HG02870 (cell line): ENCODE measurements around the gene UGGT2.
"Not testable (repeated sequence)": the region's sequence is repeated elsewhere in the genome, so short reads cannot be mapped to it uniquely, and the experiment has no call there.

Source experiments
- ATAC-seq: cut with Tn5 transposase; IDR thresholded peaks from one replicate; pipeline ENCODE4 v1.9.1; 2021; ENCODE audit warnings: mild to moderate bottlenecking, moderate library complexity; ENCODE audit not compliant: unreplicated experiment

The UGGT2 gene

DNA sequence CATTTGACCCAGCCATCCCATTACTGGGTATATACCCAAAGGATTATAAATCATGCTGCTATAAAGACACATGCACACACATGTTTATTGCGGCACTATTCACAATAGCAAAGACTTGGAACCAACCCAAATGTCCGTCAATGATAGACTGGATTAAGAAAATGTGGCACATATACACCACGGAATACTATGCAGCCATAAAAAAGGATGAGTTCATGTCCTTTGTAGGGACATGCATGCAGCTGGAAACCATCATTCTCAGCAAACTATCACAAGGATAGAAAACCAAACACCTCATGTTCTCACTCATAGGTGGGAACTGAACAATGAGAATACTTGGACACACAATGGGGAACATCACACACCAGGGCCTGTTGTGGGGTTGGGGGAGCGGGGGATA, 2.2 kb downstream of the UGGT2 start:
- not testable (repeated sequence) for ATAC-seq

- ATAC-seq: not testable (repeated sequence)
Measured at GRCh38 chr13:96046449-96047126, 6.6 kb downstream of the UGGT2 start.

DNA sequence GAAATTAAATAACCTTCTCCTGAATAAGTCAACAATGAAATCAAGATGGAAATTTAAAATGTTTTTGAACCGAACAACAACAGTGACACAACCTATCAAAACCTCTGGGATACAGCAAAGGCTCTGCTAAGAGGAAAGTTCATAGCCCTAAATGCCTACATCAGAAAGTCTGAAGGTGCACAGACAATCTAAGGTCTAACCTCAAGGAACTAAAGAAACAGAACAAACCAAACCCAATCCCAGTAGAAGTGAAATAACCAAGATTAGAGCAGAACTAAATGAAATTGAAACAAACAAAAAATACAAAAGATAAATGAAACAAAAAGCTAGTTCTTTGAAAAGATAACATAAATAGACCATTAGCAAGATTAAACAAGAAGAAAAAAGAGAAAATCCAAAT, 9.0 kb downstream of the UGGT2 start:
- ATAC-seq: peak; percentile 55

- no peak for ATAC-seq
Measured at GRCh38 chr13:96041326-96042110, 11.7 kb downstream of the UGGT2 start.

- no peak for ATAC-seq
Measured at GRCh38 chr13:96036515-96036914, 16.7 kb downstream of the UGGT2 start.

GRCh38 chr13:96034662-96035061, 18.5 kb downstream of the UGGT2 start:
- ATAC-seq: no peak

DNA sequence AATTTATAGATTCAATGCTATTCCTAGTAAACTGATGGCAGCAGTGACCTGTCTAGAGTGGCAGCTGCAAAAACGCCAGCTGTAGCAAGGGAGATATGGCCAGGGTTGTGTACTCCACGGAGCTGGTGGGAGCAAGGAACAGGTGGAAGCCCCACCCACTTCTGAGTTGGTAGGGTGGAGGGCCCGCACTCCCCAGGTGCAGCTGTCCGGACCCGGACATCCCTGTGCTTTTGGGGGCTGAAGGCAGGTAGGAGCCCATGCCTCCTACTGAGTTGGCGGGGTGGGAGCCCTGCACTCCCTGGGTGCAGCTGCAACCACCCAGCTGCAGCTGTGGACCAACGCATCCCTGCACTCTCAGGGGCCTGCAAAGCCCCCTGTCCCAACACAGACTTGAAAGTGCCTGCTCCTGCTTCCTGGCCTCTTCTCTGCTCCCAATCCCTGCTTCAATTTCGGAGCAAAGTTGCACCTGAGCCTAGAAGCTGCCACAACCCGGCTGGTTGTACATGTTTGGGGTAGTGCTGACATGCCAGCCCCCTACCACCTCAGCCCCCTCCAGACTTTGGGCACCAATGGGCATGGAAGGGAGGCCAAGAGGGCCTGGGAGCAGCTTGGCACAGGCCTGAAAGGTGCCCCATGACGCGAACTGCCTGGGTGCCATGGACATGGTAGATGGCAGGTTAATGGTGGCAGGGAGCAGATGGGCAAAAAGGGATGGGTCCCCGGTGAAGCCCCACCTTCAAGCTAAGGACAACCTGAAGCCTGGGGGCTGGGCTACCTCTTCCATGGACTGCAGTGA, 19.8 kb downstream of the UGGT2 start:
- ATAC-seq: no peak

DNA sequence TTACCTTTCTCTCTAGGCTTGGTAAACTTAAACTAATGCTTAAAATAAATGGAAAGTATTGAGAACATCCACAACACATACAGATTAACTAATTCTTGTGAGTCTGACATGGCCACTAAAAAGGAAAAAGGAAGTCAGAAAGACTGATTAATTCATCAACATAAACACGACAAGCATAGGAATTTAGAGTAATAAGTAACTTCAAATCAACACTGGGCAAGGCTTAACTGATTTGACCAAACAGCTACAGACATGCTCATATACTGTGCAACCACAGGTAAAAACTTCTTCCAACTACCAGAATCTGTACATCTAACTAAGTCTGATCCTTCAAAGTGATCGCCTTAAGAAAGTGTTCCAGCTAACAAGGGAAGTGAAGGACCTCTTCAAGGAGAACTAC, 20.5 kb downstream of the UGGT2 start:
- no peak for ATAC-seq

GRCh38 chr13:96029002-96029401, 24.2 kb downstream of the UGGT2 start:
- ATAC-seq: no peak

GRCh38 chr13:96027496-96027895, 25.7 kb downstream of the UGGT2 start:
- ATAC-seq: no peak

DNA sequence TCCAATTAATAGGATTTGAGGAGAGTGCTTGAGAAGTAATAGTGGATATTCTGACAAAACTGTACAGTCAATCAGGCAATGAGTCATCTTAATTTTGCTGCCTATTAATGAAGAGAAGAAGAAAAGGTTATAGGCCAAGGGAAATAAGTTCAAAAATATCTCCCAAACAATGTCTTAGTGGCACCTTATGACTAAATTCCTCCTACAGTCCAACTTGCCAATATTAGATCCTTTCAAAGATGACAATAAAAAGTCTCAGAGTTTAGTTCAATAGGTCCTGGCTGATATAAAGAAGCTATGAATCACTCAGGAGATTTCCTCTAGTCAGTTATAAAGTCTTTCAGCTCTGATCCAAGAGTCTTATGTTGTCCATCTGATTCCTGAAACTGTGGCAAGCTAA, 27.9 kb downstream of the UGGT2 start:
- no peak for ATAC-seq

- no peak for ATAC-seq
Measured at GRCh38 chr13:96020931-96021330, 32.3 kb downstream of the UGGT2 start.

DNA sequence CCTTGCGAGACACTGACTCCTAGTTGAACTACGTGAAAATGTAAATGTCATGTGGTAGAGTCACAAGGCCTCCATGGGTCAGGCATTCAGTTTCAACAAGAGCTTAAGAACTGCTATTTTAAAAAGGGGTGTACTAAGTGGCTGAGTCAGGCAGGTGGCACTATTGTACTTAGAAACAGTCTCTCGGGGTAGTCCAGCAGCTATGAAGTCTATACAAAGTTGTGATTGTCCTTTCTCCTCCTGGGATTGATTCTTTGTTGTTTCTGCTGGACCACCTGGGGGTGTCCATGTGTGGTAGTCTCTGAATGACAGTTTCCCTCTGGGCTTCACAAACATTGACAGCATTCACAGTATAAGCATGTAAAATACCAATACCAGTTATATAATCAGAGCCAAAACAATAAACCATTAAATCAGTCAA, 33.0 kb downstream of the UGGT2 start:
- peak; percentile 93 for ATAC-seq

- no peak for ATAC-seq
Measured at GRCh38 chr13:96018135-96018534, 35.1 kb downstream of the UGGT2 start.

GRCh38 chr13:96011291-96011872, 41.8 kb downstream of the UGGT2 start:
- peak; percentile 51 for ATAC-seq

DNA sequence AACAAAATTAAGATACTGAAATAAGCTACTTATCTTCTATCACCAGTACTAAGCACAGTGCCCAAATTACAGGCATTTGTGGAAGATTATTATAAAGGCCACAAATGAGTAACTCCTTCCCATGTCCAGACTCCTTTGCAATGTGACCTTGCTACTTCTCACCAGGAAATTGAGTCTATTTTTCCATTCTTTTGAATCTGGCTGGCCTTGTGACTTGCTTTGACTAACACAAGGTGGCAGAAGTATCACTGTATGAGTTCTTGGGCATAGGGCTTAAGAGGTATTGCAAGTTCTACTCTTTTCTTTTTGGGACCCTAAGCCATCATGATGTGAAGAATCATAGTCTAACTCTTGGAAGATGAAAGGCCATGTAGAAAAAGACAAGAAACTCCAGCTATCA, 49.9 kb downstream of the UGGT2 start:
- no peak for ATAC-seq

- ATAC-seq: no peak
Measured at GRCh38 chr13:96002322-96003131, 50.7 kb downstream of the UGGT2 start.

GRCh38 chr13:96000069-96000468, 53.1 kb downstream of the UGGT2 start:
- ATAC-seq: no peak

GRCh38 chr13:95987841-95988240, 65.4 kb downstream of the UGGT2 start:
- ATAC-seq: no peak

DNA sequence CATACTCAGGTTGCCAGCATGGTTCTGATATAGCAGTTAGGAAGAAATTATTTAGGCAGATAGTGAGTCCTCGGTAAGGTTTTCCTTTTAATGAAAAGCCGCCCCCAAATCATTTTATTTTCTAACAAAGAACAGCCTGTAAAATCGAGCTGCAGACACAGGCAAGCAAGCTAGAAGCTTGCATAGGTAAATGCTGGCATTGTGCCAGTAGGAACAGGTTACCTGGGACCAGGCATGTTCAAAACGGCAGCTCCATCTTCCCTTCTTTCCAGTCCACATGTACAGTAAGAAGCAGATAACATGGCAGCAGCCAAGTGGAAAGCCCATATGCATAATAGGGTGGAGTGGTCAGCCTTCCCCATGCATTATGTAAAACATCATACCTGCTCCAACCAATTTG, 71.1 kb downstream of the UGGT2 start:
- no peak for ATAC-seq
